AG04450 (cell line): ENCODE data around the gene HAPLN2. TPM values are rescaled to one million over a fixed set of nuclear protein-coding genes. Genes with fewer than 3 reads are reported as not detected.
A peak's percentile ranks its signal among the peaks of the same experiment; 100 is the strongest.

Experiments
- CTCF ChIA-PET: fragments of 300-600, 350-600 bp; formaldehyde crosslinking; extraction: SDS; loops from one replicate; lab custom pipeline; 2022; ENCODE audit warnings: antibody characterized with exemption, inconsistent platforms; lab: Charles Lee
- POLR2A ChIA-PET: fragments of 350-600 bp; formaldehyde crosslinking; extraction: SDS; loops from one replicate; lab custom pipeline; 2021; ENCODE audit warnings: antibody characterized with exemption, inconsistent platforms; lab: Yijun Ruan, JAX
- DNase-seq: peaks from one replicate; pipeline ENCODE4 v3.0.0-alpha.2; 2011; ENCODE audit warnings: low read depth, low spot score
- H3K27ac ChIP-seq: one replicate; pipeline ENCODE4 v1.5.1; 2012; ENCODE audit warnings: low read depth, low read length, control low read depth
- H3K27me3 ChIP-seq: one replicate; pipeline ENCODE4 v1.6.0; 2012; ENCODE audit warnings: low read length; ENCODE audit not compliant: control insufficient read depth, insufficient read depth
- H3K4me3 ChIP-seq: 2 replicates; pipeline ENCODE4 v1.5.1; 2011; ENCODE audit warnings: mild to moderate bottlenecking, low read depth, low read length, control low read depth
- H3K9me3 ChIP-seq: 2 replicates; pipeline ENCODE4 v1.5.1; 2012; ENCODE audit warnings: low read length; ENCODE audit not compliant: control insufficient read depth, insufficient read depth
- CTCF ChIP-seq: IDR thresholded peaks from 2 replicates; pipeline ENCODE4 v1.5.1; 2011; ENCODE audit warnings: low read depth, low read length, control low read depth, inconsistent platforms
- polyA plus RNA-seq: library from polyadenylated mRNA; depleted of rRNA; stranded (reverse); fragments of >200 nt; gene quantifications from 2 replicates; pipeline ENCODE4 v1.2.3, GENCODE V29; 2011

Gene HAPLN2
- polyA plus RNA-seq, 1 experiment, result not detected

- Histone ChIP-seq H3K4me3 (peak overlapping the region; percentile 35; the same call in 1 of the 2 replicates), H3K27me3 (peaks cover 54% of the 10 kb centered on the region), H3K27ac (no peak overlapping the region), H3K9me3 (no peaks in the 10 kb centered on the region; the same call in 1 of the 2 replicates)
- ChIA-PET POLR2A (interaction anchor here (0.5 to 1.0 kb wide), 2 partner anchors 16 to 35 kb away, joined by 3 to 4 read pairs; no protein-coding TSS in a partner anchor), CTCF (interaction anchor here (0.6 to 6.5 kb wide), 14 partner anchors 9 to 238 kb away, joined by 3 to 175 read pairs (median 4); partner anchors contain the start of genes CRABP2 and NES)
- DNase-seq, result no peak
- peak; percentile 40; the same call in 1 of the 2 replicates for TF ChIP-seq CTCF
These were observed 5.0 kb downstream of the HAPLN2 start for GRCh38 chr1:156623946-156624813.

GRCh38 chr1:156624814-156625435 lies 5.7 kb downstream of the HAPLN2 start:
- Histone ChIP-seq H3K27ac (no peak overlapping the region), H3K27me3 (peaks cover 46% of the 10 kb centered on the region), H3K9me3 (no peaks in the 10 kb centered on the region; the same call in 1 of the 2 replicates), H3K4me3 (peak overlapping the region; percentile 35; the same call in 1 of the 2 replicates)
- ChIA-PET CTCF (interaction anchor here (0.7 to 6.5 kb wide), 8 partner anchors 13 to 179 kb away, joined by 3 to 175 read pairs (median 6); partner anchors contain the start of genes ISG20L2, METTL25B and NES), POLR2A (interaction anchor here (0.5 kb wide), 1 partner anchor 17 kb away, joined by 3 read pairs; no protein-coding TSS in a partner anchor)
- no peak for TF ChIP-seq CTCF
- DNase-seq, result no peak

- ChIA-PET POLR2A (no interaction called here), CTCF (interaction anchor here (0.5 to 6.5 kb wide), 8 partner anchors 13 to 181 kb away, joined by 3 to 175 read pairs (median 8); partner anchors contain the start of genes ISG20L2, METTL25B and NES)
- peak; percentile 80 for TF ChIP-seq CTCF
- Histone ChIP-seq H3K27me3 (peaks cover 46% of the 10 kb centered on the region), H3K27ac (no peak overlapping the region), H3K4me3 (no peak overlapping the region), H3K9me3 (no peaks in the 10 kb centered on the region; the same call in 1 of the 2 replicates)
- DNase-seq, result no peak
These were observed 6.3 kb downstream of the HAPLN2 start for GRCh38 chr1:156625436-156626078.

- TF ChIP-seq CTCF, result no peak
- H3K27ac ChIP-seq, result no peak overlapping the region
- no peaks in the 10 kb centered on the region; the same call in 1 of the 2 replicates for H3K9me3 ChIP-seq
- ChIA-PET POLR2A (no interaction called here), CTCF (interaction anchor here (0.5 to 6.5 kb wide), 19 partner anchors 8 to 181 kb away, joined by 3 to 175 read pairs (median 7); partner anchors contain the start of genes ISG20L2, METTL25B and NES)
- peaks cover 48% of the 10 kb centered on the region for H3K27me3 ChIP-seq
- DNase-seq, result no peak
- no peak overlapping the region for H3K4me3 ChIP-seq
These were observed 6.8 kb downstream of the HAPLN2 start for GRCh38 chr1:156626079-156626438.
